Measurements from ENCODE around the gene MEIKIN.

Gene MEIKIN

GRCh38 chr5:131974016-131974415, 28.6 kb upstream of the MEIKIN start:
- FAIRE-seq, result no peak
- no peak for DNase-seq (ENCODE audit: low spot score)

- DNase-seq (ENCODE audit: low spot score), result no peak
- FAIRE-seq, result no peak
Measured at GRCh38 chr5:131973089-131973712, 27.7 kb upstream of the MEIKIN start.

DNA sequence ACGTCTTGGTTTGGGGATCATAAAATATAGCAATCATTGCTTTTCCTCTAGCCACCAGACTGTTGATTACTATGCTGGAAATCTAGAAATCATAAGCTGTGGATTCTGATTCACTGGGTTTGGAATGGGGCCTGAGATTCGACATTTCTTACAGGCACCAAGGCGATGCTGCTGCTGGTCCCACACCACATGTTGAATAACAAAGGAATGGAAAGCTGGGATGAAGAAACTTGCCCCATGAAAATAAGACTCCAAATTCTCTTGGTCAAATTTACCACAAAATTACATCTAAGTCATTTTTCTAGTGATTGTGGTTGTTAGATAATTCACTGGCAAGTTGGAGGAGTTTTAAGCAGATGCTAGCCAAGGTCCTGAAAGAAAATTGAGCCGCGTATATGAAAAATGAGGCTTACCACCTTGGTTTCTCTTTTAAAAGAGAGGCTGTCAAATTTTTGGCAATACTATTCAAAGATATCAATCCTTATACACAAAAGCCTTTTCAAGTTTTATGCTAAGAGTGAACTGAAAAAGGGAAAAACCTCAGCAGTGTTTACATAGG, 23.0 kb upstream of the MEIKIN start:
- FAIRE-seq (no peak), DNase-seq (ENCODE audit: low spot score) (no peak)

DNA sequence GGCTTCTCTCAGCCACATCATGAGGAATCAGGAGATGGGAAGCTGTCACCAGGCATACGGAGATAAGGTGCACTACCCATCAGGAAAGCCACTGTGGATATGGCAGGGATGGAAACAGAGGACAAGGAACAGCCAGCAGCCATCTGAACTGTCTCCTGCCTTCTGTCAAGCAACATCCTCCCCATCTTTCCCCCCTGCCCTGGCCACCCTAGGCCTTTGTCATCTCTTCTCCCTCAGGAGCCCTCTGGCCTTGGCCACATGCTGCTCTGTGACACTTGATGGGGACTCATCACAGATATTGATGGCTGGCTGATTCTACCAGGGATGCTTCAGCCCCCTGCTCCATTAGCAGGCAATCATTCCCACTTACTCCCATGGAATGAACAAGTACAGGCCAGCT, 21.1 kb upstream of the MEIKIN start:
- DNase-seq (ENCODE audit: low spot score) (no peak), FAIRE-seq (peak; percentile 32)

GRCh38 chr5:131965826-131966415, 20.5 kb upstream of the MEIKIN start:
- DNase-seq (ENCODE audit: low spot score) (no peak), FAIRE-seq (no peak)

GRCh38 chr5:131959906-131960305, 14.4 kb upstream of the MEIKIN start:
- no peak for FAIRE-seq
- DNase-seq (ENCODE audit: low spot score), result no peak

- DNase-seq (ENCODE audit: low spot score) (no peak), FAIRE-seq (no peak)
Measured at GRCh38 chr5:131959136-131959535, 13.7 kb upstream of the MEIKIN start.

- FAIRE-seq, result no peak
- no peak for DNase-seq (ENCODE audit: low spot score)
Measured at GRCh38 chr5:131957721-131958441, 12.4 kb upstream of the MEIKIN start.

GRCh38 chr5:131953969-131954368, 8.5 kb upstream of the MEIKIN start:
- DNase-seq (ENCODE audit: low spot score), result no peak

DNA sequence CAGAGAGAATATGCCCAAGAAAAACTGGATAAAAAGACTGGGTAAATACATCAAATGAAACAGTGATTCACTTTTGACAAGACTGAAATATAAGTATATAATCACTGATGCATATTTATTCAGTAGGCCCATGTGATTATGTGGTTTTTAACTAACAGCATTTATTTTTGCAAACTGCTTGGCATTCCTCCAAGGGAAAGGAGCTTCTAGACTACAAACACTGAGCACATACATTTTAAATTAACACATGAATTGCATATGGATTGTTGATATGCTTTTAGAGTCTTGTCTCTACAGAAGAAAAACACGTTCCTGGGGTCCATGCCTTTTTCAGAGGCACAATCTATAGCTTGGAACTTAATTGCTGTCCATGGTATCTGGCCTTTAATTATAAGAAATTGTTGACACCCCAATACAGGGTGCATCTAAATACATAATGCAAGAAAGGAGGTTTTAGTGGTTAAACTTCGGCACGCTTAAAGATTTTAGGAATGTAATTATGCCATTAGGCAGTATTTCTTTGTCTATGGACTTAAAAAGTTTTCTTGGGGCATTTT, 6.9 kb upstream of the MEIKIN start:
- FAIRE-seq (no peak), DNase-seq (ENCODE audit: low spot score) (no peak)

More at GRCh38 chr5:131953969-131954368, 8.5 kb upstream of the MEIKIN start:
- no peak for FAIRE-seq

DNA sequence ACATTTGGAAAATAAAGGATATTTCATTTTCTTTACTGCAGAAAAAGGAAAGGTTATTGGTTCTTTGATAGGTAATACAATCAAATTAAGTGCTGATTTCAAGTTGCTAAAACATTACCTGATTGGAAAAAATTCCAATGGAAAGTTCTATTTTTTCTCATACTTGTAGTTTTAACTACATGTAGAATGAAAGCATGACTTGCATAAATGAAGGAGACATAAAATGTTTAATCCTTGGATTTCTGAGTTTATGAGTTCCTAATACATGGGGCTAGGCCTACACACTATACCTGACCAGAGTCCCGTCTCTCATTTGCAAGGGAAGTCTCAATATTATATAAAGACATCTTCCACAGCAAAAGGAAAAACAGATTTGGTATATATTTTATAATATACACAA, 5.2 kb upstream of the MEIKIN start:
- DNase-seq (ENCODE audit: low spot score), result no peak

GRCh38 chr5:131947445-131947844, 2.0 kb upstream of the MEIKIN start:
- FAIRE-seq (no peak), DNase-seq (ENCODE audit: low spot score) (no peak)

More for the DNA sequence above, 5.2 kb upstream of the MEIKIN start:
- no peak for FAIRE-seq

DNA sequence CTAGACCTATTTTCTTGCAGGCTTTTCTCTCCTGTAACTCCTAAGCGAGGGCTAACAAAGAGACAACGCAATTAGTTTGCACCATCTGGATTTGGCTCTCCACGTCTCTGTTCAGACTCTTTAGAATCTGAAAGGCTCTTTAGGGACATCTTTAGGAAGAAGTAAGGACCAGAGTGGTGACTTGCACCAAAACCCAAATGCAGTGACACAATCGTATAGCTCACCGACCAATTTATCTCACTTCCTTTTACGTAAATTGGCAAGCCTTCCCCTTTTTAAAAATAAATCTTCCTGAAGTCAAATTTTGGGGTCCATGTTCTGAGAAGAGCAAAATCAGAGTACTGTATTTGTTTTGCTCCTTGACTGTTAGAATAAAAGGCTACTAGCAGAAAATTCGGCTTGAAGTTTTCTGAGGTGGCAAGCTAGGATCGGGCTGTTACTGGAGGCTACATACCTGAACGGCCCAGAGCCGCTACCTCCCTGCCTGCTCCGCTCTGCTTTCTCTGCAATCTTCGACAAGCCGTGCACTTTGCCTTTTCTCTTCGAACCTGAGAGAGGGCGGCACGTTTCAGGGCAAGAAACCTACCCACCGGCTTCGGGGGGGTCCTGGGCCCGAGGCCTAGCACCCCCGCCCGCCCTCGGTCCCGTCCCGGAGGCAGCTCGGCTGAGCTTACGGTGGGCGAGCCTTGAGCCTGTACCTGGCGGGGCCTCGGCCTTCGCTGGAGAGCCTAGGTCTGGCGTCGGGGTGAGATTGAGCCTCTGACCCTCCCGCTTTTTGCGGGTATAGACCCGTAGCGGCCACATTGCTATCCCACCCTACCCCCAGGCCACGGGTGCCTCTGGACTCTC, 537 bp downstream of the MEIKIN start:
- no peak for FAIRE-seq
- no peak for DNase-seq (ENCODE audit: low spot score)

DNA sequence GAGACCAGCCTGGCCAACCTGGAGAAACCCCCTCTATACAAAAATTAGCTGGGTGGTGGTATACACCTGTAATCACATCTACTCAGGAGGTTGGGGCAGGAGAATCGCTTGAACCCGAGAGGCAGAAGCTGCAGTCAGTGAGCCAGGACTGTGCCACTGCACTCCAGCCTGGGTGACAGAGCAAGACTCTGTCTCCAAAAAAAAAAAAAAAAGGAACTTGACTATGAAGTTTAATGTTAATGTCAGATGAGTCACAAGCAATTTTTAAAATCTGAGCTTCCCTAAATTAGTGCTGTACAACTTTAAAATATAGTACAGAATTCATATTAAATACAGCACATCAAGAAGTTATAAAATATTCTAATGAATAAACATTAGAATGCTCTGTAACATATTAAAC, 1.5 kb downstream of the MEIKIN start:
- FAIRE-seq, result no peak
- no peak for DNase-seq (ENCODE audit: low spot score)

DNA sequence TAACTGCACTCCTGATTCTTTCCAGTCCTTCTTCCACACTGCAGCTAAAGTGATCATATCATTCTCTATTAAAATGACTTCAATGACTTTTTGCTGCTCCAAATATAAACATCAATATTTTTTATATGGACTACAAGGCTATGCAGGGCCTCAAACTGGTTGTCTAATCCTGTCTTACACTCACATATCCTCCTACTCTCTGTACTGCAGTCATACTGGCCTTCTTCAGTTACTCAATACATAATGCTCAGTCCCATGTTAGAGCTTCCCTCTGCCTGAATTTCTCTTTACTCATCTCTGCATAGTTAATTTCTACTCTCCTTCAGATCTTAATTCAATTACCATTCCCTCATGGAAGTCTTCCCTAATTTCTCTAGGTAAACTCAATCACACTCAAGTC, 3.4 kb downstream of the MEIKIN start:
- no peak for FAIRE-seq
- no peak for DNase-seq (ENCODE audit: low spot score)

DNA sequence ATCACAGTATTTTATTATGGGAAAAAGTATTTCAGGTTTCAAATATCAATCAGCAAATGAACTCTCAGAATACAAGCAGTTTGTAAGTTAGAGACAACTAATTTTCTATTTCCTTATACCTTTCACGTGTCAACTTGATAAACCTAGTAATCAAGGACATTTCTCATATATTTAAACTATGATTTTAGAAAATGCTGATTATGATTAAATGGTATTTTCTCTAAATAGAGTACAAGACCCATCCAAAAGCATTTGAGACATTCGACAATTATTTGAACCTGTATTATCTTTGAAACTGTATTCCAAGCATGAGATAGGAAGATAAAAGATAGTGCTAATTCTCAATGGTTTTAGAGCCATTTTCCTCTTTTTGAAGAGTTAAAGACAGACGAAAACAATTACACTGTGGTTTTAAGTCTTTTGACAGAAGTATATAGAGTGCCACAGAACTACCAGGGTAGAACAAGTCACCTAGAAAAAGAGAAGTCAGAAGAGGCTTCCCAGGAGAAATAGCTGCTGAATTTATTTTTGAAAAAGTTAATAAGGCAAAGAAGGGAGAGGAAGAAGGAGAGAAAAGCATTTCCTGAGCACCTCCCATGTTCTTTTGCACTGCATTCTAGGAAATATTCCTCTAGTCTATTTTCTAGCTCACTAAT, 5.6 kb downstream of the MEIKIN start:
- DNase-seq (ENCODE audit: low spot score), result no peak
- no peak for FAIRE-seq

DNA sequence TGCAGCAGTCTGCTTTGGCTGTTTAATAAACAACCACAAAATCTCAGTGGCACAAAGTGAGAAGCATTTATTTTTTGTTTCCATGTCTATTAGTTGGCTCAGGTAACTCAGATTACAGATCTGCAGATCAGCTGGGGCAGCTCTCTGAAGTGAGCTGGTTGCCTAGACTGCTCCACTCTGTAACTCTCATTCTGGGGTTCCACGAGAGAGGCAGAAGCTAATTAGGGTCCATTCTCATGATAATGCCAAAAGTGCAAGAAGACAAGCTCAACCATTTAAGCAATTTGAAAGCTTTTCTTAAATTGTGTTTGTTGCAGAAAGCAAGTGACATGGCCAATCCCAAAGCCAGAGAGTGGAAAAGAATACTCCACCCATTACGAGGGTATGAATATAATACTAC, 13.2 kb downstream of the MEIKIN start:
- DNase-seq (ENCODE audit: low spot score) (no peak), FAIRE-seq (no peak)

DNA sequence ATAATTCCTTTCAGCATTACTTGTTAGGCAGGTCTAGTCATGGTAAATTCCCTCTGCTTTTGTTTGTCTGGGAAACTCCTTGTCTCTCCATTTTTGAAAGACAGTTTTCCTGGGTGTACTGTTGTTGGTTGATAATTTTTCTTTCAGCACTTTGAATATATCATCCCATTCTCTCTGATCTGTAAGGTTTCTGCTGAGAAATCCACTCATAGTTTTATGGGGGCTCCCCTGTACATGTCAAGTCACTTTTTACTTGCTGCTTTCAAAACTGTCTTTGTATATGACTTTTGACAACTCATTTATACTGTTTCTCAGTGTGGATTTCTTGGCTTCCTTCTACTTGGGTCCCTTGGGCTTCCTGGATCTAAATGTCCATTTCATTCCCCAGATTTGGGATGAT, 16.5 kb downstream of the MEIKIN start:
- no peak for DNase-seq (ENCODE audit: low spot score)
- FAIRE-seq, result no peak

DNA sequence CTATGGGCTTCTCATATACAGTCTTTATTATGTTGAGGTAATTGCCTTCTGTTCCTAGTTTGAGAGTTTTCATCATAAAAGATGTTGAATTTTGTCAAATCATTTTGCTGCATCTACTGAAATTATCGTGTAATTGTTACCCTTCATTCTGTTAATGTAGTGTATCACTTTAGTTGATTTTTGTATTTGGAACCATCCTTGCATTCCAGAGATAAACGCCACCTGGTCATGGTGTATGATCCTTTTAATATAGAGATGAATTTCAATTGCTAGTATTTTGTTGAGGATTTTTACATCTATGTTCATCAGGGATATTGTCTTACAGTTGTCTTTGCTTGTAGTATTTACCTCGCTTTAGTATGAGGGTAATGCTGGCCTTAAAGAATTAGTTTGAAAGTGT, 19.3 kb downstream of the MEIKIN start:
- FAIRE-seq, result no peak
- no peak for DNase-seq (ENCODE audit: low spot score)

GRCh38 chr5:131916481-131916880, 29.0 kb downstream of the MEIKIN start:
- DNase-seq (ENCODE audit: low spot score), result no peak
- FAIRE-seq, result no peak

DNA sequence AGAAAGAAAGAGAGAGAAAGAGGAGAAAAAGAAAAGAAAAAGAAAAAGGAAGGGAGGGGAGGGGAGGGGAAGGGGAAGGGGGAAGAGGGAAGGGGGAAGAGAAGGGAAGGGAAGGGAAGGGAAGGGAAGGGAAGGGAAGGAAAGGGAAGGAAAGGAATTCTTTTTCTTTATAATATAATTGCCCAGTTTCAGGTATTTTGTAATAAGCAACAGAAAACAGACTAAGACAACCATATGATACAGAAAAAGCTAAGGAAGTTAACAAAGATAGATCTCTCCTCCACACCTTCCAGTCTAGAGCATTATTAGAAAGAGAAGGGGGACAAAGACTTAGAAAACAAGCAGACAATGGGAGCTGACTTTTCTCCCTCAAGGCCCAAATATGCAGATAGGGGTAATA, 31.0 kb downstream of the MEIKIN start:
- FAIRE-seq (no peak), DNase-seq (ENCODE audit: low spot score) (no peak)
